HEK293T (cell line): Measurements from ENCODE around the gene ARL3.
"Not testable (repeated sequence)": the region's sequence is repeated elsewhere in the genome, so short reads cannot be mapped to it uniquely, and the experiment has no call there.

Experiments
- FOXA1 ChIP-seq: fragments of 450-650 bp; IDR thresholded peaks from 2 replicates; pipeline ENCODE4 v1.6.1; 2016; ENCODE audit warnings: mild to moderate bottlenecking
- SP1 ChIP-seq: fragments of 450-650 bp; IDR thresholded peaks from 2 replicates; pipeline ENCODE4 v1.6.1; 2017
- TARDBP ChIP-seq: fragments of 450-650 bp; IDR thresholded peaks from 2 replicates; pipeline ENCODE4 v1.6.1; 2016
- TF ChIP-seq, protein P1 (sequence below): fragments of 450-650 bp; IDR thresholded peaks from 2 replicates; pipeline ENCODE4 v1.6.1; 2016

DNA sequence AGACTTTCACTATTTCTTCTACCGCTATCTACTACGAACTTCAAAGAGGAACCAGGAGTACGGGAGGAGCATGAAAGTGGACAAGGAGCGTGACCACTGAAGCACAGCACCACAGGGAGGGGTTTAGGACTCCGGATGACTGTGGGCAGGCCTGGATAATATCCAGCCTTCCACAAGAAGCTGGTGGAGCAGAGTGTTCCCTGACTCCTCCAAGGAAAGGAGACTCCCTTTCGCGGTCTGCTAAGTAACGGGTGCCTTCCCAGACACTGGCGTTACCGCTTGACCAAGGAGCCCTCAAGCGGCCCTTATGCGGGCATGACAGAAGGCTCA lies 44.7 kb upstream of the ARL3 start:
- TF ChIP-seq SP1, FOXA1, TARDBP: not testable (repeated sequence)
- TF ChIP-seq, protein P1, sequence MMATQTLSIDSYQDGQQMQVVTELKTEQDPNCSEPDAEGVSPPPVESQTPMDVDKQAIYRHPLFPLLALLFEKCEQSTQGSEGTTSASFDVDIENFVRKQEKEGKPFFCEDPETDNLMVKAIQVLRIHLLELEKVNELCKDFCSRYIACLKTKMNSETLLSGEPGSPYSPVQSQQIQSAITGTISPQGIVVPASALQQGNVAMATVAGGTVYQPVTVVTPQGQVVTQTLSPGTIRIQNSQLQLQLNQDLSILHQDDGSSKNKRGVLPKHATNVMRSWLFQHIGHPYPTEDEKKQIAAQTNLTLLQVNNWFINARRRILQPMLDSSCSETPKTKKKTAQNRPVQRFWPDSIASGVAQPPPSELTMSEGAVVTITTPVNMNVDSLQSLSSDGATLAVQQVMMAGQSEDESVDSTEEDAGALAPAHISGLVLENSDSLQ = not testable (repeated sequence)
